Measurements from ENCODE around the gene KAT5.
"Not testable (repeated sequence)": the region's sequence is repeated elsewhere in the genome, so short reads cannot be mapped to it uniquely, and the experiment has no call there.

Gene KAT5

DNA sequence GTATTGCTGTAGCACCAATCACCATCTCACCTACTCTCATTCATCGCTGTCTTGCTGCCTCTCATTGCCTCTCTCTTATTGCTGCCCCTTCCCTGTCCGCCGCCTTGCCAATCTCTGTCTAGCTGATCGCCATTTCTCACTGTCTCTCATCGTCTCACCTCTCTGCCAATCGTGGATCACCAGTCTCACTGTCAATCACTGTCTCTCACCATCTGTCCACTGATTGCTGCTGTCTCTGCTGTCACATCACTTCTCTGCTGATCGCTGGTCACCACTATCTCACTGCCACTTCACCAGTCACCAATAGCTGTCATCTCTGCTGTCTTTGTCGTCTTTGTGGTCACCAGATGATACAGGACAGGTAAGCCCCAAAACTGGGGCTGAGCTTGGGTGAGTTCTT lies 29.1 kb downstream of the KAT5 start:
- FAIRE-seq: peak; percentile 89
- no peak for DNase-seq (ENCODE audit: insufficient read length, low spot score)

DNA sequence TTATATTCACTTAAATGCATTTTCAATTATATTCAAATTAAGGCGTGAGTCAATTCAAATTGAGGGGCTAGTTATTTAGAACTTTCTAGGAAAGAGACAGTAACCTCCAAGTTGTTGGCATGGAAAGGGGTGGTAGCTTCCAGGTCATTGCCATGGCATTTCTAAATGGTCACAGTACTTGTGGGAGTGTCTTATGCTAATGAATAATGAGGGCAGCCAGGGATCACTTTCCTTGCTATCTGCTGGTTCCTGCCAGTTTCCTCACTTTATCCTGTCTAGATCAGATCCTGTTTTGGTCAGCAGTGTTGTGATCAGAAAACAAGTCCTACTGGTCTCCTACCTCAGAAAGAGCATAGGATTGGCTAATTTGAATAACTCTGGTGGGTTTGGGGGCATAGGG lies 30.3 kb downstream of the KAT5 start:
- FAIRE-seq: no peak
- DNase-seq (ENCODE audit: insufficient read length, low spot score): no peak

DNA sequence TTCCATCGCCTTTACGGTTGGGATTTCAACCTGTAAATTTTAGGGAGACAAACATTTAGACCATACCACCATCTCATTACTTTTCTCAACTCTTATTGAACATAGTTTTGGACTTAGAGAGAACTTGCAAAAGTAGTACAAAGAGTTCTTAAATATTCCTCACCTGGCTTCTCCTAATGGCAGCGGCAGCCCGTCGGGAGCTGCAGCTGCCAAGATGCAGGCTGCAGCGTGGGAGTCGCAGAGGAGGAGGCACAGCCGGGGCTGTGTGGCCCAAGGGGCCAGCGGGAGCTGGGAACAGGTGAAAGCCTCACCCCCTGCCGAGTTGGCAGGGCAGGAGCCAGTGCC lies 31.6 kb downstream of the KAT5 start:
- FAIRE-seq (no peak), DNase-seq (ENCODE audit: insufficient read length, low spot score) (no peak)

DNA sequence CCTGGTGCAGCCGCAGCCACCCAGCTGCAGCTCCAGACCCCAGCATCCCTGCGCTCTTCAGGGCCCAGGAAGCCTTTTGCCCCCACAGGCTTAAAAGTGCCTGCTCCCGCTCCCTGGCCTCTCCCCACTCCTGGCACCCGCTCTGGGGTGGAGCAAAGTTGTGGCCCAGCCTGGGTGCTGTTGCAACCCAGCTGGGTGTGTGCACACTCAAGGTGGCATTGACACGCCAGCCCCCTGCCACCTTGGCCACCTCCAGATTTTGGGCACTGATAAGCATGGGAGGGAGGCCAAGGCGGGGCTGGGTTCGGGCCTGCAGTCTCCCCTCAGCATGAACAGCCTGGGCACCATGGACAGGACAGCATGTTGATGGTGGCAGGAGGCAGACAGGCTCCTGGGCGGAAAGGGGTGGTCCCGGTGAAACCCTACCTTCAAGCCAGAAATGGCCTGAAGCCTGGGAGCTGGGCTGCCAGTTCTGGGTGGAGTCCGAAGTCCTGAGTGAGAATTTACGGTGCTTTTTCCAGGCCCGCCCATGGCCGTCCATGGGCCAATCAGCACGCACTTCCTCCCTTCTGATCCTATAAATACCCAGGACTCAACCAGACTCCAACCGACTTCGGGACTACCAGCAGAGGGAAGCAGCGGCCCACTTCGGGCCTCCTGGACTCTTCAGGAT lies 32.1 kb downstream of the KAT5 start:
- peak; percentile 51 for DNase-seq (ENCODE audit: insufficient read length, low spot score)

DNA sequence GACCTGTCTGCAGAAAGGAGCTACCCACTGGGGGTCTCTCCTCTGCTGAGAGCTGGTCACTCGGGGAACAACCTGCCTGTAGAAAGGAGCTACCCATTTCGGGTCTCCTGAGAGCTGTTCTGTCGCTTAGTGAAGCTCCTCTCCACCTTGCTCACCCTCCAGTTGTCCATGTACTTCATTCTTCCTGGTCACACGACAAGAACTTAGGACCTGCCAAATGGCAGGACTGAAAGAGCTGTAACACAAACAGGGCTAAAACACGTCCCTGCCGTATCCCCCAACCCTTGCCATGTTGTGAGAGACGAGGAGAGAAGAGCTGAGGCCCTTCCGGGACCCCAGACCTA lies 32.6 kb downstream of the KAT5 start:
- DNase-seq (ENCODE audit: insufficient read length, low spot score) (no peak), FAIRE-seq (no peak)

More for the DNA sequence above, 32.1 kb downstream of the KAT5 start:
- FAIRE-seq: peak; percentile 28

DNA sequence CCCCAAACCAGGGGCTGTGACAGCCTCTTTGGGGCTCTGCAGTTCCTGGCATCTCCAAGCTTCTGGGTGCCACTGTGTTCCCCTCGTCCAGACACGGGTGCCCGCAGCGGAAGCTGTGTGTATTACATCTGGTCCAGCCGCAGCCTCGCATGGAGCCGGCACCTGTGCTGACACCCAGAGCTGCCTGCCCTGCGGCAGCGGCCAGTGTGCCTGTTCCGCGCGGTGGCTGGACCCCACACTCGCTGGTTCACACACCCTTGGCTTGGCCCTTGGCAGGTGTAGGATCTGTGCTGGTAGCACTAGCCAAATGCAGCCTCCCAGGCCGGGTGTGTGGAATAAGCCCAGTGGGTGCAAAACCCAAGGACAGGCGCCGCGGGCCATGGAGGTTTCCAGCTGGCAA lies 33.0 kb downstream of the KAT5 start:
- FAIRE-seq (no peak), DNase-seq (ENCODE audit: insufficient read length, low spot score) (no peak)

DNA sequence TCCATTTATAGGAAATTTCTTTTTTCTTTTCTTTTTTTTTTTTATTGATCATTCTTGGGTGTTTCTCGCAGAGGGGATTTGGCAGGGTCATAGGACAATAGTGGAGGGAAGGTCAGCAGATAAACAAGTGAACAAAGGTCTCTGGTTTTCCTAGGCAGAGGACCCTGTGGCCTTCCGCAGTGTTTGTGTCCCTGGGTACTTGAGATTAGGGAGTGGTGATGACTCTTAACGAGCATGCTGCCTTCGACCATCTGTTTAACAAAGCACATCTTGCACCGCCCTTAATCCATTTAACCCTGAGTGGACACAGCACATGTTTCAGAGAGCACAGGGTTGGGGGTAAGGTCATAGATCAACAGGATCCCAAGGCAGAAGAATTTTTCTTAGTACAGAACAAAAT lies 50.1 kb downstream of the KAT5 start:
- FAIRE-seq; DNase-seq (ENCODE audit: insufficient read length, low spot score): not testable (repeated sequence)

DNA sequence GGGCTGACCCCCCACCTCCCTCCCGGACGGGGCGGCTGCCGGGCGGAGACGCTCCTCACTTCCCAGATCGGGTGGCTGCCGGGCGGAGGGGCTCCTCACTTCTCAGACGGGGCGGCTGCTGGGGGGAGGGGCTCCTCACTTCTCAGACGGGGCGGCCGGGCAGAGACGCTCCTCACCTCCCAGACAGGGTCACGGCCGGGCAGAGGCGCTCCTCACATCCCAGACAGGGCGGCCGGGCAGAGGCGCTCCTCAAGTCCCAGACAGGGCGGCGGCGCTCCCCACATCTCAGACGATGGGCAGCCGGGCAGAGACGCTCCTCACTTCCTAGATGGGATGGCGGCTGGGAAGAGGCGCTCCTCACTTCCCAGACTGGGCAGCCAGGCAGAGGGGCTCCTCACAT lies 50.8 kb downstream of the KAT5 start:
- FAIRE-seq; DNase-seq (ENCODE audit: insufficient read length, low spot score): not testable (repeated sequence)

DNA sequence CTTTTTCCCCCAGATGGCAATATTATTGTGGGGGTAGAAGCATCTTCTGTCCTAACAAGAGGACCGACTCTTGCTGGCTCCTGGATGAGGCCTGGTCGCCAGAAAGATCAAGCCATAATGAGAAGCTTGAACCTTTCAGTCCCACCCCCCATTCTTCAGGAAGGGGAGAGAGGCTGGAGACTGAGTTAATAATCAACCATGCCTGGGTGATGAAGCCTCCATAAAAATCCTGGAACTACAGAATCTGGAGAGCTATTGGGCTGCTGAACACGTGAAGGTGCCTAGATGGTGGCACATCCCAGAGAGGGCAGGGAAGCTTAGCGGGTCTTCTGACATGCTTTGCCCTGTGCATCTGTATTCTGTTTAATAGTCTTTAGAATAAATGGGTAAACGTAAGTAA lies 52.4 kb downstream of the KAT5 start:
- no peak for FAIRE-seq

DNA sequence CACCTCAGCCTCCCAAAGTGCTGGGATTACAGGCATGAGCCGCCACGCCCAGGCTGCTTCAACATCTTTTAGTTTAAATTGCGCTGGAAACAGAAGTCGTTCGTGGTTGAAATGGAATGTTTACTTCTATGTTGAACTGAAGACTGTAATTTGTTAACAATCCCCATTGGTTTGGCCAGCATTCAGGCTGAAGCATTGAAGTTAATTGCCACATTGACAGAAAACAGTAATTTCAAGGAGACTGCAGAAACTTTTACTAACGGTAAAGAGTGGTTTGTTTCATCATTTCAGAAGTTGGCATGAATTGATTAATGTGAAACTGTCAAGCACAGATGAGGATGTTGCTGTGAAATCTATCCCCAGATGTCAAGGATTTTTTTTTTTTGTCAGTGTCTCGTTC lies 54.5 kb downstream of the KAT5 start:
- DNase-seq (ENCODE audit: insufficient read length, low spot score) (no peak), FAIRE-seq (peak; percentile 33)

More for the DNA sequence above, 52.4 kb downstream of the KAT5 start:
- no peak for DNase-seq (ENCODE audit: insufficient read length, low spot score)

DNA sequence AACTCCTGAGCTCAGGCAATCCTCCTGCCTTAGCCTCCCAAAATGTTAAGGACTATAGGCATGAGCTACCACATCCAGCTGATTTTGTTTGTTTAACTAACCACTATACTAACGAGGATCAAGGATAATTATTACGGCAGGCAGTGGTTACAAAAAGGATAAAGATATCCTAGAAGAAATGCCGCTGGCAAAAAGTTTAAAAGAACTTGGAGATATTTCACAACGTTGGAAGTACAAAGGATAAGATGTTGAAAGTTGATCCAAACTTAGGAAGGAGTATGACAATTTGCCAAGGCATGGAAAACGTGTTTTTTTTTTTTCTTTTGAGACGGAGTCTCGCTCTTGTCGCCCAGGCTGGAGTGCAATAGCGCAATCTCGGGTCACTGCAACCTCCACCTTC lies 55.4 kb downstream of the KAT5 start:
- DNase-seq (ENCODE audit: insufficient read length, low spot score) (no peak), FAIRE-seq (no peak)

DNA sequence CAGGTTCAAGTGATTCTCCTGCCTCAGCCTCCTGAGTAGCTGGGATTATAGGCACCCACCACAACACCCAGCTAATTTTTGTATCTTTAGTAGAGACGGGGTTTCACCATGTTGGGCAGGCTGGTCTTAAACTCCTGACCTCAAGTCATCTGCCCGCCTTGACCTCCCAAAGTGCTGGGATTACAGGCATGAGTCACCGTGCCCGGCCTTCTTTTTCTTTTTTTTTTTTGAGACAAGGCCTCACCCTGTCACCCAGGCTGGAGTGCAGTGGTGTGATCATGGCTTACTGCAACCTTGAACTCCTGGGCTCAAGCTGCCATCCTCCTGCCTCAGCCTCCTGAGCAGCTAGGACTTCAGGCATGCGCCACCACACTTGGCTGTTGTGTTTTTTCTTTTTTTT lies 55.8 kb downstream of the KAT5 start:
- not testable (repeated sequence) for FAIRE-seq; DNase-seq (ENCODE audit: insufficient read length, low spot score)

Data from HTR-8/SVneo (cell line).